Bone marrow (tissue), 2 donors: Measurements from ENCODE around the gene SDK2.
A peak's percentile ranks its signal among the peaks of the same experiment; 100 is the strongest.

ENCODE experiments used
- DNase-seq, 2 donors: peaks; one replicate each; lab custom pipeline; 2025; lab: John Stamatoyannopoulos, UW

The SDK2 gene

DNA sequence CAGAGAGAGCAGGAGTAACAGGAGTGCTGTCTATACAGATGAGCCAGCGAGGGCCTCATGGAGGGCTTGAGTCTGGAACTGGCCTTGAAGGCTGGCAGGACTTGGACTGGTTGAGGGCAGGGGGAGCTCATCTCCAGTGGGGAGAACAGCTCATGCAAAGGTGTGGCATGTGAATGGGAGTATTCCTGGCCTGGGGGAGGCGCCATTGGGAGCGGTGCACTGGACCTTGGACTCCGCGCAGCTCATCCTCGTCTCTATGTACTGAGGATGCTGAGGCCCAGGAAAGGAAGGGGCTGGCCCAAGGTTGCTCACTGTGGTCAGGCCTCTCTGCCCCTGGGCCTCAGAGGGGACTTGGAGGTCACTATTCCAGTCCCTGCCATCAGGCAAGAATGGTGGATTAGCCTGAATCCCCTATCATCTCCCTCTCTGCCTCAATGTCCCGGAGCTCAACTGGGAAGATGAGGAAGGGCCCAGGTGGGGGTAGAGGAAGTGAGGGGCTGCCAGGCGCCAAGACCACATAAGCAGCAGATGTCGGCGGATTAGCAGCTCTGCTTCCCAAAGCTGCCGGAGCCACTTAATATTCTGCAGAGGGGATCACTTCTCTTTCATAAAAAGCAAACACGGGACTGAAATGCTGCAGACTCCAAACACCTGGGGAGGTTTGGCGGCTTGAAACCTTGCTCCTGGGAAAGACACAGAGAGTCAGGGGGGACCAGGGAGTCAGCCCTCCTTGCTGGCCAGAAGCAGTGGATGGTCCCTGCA lies 88.9 kb downstream of the SDK2 start:
- DNase-seq = no peak

DNA sequence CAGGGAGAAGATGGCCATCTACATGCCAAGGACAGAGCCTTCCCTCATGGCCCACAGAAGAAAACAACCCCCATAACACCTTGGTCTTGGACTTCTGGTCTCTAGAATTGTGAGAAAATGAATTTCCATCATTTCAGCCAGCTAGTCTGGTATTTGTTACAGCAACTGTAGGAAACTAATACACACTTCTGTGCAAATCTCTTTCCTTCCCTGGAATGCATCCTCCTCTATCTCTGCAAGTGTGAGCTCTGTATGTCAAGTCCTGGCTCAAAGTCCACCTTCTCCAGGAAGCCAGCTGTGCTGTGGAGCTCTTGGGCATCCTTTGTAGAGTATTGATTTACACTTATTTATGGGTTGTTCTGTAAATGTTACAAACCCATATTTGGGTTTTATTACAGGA lies 89.7 kb downstream of the SDK2 start:
- no peak for DNase-seq

DNA sequence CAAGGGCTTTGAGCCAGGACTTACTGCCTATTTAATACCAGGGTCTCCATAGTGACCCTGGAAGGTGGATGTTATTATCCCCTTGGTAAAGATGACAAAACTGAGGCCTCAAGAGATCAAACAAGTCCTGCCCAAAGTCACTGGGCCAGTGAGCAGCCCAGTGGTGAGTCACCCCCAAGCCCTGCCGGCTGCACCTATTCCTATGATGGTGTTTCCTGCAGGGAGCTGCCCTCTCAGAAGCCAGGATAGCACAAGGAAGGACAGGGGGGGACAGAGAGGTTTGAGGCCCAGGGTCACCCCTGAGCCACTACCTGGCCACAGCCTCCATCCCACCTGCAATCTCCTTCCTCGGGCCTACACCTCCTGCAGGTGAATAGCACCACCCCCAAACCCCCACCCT lies 90.9 kb downstream of the SDK2 start:
- DNase-seq = no peak

DNA sequence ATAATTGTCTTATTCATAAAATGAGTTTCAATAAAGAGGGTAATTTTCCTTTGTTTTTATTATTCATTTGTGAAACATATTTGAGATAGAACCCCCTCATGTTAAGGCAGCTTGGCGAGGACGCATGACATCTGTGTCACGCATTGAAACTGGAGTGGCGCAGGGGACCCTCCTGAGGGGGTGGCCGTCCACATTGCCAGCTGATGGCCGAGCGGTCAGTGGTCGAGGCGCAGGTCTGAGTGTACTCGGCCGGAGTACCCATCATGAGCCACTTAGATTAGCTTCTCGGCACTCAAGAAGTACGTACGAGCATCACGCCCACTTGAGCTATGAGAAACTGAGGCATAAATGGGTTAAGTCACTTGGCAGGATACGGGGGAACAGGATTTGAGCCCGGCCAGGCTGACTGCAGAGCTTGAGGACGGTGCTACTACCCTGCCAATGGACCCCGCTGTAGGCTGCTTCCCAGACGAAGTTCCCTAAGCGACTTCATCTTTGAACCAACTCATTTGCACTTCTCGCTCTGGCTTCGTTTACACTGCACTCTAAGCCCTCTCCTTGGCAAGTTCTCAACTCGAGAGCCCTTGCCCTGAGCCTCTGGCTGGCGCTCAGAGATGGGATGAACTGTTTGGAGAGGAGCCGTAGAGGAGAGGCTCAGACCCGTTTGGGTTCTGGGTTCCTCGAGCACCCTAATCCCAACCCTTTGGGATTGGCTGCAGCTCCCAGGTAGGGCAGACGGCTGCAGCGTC lies 91.8 kb downstream of the SDK2 start:
- DNase-seq = no peak

DNA sequence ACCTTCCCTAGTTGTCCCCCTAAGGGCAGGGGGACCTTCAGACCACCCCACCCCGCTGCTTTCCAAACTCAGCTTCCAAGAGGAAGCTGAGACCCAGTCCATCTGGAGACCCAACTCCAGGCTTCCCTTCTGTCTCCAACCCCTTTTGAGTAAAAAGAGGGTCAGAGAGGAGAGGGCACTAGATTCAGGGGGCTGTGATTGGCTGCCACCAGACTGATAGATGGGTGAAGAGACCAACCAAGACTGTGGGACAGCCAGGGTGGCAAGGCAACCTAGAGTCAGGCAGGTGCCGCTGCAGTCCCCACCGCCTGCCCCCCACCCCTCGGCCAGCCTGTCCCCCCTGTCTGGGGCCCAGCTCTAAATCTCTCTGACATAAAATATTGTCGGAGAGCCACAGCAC lies 92.5 kb downstream of the SDK2 start:
- DNase-seq = no peak

DNA sequence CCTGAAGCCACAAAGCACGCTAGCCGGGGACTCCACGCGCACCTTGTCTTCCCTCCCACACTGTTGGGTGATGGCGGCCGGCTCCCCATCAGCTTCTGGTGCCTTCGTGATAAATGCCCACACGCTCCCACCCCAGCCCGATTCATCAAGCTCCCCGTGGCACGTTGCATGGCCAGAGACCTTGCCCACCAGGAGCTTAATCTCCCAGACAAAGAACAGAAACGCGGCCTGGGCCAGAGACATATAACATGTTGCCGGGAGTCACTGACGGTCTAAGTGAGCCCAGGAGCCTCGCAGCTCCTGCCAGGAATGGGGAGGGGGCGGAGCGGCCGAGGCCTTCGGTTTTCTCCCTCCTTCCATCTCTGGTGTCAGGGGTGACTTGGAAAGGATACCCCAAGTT lies 93.1 kb downstream of the SDK2 start:
- DNase-seq = no peak

DNA sequence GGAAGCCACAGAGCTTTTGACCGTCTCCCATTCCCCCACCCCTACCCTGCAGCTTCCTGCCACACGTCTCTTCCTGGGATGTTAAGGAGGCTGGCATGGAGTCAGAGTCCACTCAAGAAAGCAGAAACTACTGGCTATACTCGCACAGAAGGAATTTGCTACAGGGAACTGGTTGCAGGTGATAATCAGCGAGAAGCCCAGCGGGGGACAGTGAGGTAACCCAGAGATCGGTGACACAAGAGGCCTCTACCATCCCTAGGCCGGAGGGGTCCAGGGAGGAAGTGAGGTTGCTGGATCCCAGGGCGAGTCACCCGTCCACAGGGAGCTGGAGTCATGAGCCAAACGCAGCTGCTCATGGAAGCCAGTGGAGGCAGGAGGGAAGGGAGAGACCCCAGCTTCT lies 93.7 kb downstream of the SDK2 start:
- no peak for DNase-seq

DNA sequence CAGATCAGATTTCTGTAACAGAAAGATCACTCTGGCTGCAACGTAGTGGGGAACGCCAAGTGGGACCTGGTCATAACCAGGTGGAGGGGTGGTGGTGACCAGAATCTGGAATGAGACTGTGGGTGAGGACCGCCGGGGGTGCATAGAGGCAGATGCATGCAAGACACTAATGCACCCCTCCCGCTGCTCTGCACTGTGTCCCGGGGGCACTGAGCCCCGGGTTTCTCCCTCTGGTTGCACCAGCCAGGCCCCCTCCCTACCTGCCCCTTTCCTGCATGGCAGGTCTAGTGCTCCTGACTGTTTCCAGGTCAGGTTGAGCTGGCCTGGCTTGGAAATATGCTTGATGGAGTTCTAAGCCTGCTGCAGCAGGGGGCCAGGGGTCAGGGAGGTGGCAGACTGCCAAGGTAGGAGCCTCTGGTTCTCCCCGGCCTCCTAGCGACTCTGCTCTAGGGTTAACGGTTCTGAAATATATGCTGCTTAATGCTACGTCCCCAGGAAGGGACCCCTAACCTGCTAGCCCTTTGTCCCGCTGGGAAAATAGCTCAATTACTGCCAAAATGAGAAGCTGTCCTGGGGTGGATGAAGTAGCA lies 94.3 kb downstream of the SDK2 start:
- no peak for DNase-seq

DNA sequence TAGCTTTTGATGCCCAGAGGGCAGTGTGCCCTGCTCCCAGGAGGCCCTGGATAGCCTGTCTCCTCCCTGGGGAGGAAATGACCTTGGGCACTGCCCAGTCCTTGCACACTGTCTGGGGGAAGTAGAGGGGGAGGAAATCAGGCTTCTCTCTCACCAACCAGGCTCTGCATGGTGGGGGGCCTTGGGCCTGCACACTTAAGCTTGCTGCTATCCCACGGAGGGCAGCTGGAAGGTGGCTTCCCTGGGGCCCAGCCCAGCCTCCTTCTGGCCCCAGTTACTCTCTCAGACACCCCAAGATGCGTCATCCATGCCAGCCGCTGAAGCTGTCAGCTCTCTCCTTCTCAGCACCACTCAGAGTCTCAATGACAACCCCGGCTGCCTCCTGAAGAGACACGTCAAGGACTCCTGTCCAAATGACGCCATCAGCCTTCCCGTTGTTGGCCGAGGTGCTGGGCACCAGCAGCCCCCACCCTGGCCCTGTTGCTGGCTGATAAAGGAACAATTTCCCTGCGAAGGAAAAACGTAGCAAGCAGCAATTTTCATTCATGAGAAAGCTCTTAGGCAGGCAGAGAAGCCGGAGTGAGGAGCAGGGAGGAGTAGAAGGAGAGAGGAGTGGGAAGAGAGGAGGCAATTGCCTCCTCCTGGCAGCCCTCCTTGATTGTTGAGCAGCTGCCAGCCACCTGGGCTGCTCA lies 95.5 kb downstream of the SDK2 start:
- no peak for DNase-seq

DNA sequence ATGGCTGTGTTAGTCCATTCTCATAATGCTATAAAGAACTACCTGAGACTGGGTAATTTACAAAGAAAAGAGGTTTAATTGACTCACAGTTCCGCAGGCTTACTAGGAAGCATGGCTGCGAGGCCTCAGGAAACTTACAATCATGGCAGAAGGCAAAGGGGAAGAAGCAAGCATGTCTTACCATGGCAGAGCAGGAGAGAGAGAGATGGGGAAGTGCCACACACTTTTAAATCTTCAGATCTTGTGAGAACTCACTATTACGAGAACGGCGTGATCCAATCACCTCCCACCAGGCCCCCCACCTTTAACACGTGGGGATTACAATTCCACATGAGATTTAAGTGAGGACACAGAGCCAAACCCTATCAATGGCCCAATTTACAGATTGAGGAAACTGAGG lies 96.5 kb downstream of the SDK2 start:
- no peak for DNase-seq

DNA sequence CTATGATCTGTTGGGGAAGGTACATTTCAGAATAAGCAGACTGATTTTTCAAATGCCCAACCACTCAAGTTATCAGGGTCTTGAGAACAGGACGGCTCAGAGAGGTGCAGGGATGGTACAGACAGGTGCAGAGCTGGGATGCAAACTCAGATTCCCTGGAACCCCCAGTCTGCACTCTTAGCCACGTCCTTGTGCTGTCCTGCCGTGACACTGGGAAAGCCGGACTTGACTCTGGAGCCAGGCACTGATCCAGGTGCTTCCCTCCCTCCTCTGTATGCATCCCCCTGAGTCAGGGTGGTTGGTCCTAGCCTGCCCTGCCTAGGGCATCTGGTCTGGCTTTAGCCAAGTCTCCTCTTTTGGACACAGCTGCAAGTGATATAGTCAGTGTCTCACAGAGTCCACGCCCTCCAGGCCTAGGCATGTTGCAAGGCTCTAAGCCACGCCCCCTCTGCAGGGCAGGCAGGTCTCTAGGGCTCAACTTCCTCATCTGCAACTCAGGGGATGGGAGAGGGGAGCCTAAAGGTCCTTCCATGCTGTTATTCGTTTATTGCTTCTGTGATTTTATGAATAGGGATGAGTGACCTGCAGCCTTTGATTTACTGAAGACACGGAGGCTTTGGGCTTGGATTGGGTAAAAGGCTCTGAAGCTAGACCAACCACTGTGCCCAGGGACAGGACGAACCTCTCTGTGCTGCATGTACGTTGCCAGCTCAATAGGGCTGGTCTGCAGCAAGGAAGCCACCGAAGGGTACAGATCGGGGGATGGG lies 97.3 kb downstream of the SDK2 start:
- DNase-seq = peak; percentile 3 to 15

DNA sequence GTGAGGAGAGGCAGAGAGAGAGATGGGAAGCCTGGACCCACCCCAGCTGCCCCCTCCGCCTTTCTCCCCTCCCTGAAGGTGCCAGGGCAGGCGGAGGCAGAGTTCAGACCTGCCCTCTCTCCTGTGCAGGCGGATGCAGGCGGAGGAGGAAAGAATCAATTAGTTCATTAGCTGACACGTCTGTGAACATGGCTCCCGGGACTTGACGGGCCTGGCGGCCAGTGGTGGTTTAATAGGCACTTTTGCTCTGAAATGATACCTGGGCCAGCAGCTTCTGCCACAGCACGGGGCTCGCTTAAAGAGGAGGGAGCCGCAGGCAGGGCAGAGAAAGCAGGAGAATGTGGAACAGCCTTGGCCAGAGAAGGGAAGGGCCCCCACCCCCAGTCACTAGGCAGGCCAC lies 98.1 kb downstream of the SDK2 start:
- DNase-seq = no peak

DNA sequence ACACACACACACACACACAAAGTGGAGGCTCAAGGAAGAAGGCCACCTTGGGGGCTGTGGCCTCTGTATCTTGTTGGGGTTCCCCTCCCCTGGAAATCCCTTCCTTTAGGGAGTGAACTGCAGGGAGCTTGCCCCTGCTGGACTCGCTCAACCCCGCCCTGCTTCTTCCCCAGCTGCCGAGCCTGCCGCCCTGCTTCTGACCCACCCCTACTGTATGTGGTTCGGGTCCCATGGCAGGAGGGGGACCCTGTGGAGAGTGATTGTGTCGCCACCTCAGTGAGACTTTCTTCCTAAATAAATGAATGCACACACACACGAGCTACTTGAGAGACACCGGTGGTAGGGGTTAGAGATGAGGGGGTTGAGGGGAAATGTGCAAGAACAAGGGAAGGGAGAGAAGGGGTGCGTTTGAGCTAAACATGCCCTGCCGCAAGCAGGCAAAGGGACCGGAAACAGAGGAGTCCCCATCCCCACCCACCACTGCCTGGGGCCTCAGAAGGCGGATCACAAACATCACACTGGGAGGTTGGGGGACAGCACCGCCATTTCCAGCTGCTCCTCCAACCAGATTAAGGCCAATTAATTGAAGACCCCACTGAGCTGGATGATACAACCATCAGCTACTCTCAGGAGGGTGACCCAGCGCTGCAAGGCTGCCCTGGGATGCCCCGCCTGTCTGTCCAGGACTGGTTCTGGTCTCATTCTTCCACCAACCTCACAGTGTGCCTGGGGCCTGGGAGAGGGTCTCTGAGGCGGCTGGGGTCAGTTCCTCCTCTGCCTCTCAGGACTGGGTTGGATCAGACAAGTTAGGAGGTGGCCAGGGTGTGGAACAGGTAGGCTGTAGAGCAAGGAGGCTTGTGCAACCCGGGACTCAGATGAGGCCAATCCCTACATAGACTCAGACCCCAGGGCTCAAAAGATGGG lies 98.9 kb downstream of the SDK2 start:
- no peak for DNase-seq

DNA sequence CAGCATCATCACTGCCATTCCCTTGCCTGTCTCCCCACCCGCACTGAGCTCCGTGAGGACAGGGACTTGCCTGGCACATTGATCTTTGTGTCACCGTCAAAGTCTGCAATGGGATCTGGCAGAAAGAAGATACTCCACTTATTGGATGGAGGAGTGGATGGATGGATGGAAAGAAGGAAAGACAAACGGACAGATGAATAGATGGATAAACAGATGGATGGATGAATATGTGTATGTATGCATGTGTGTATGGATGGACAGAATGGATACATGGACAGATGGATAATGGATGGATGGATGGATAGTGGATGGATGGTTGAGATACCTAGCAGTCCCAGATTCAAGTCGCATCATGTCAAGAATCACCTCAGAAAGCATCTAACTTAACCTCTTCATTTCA lies 99.9 kb downstream of the SDK2 start:
- DNase-seq = no peak

DNA sequence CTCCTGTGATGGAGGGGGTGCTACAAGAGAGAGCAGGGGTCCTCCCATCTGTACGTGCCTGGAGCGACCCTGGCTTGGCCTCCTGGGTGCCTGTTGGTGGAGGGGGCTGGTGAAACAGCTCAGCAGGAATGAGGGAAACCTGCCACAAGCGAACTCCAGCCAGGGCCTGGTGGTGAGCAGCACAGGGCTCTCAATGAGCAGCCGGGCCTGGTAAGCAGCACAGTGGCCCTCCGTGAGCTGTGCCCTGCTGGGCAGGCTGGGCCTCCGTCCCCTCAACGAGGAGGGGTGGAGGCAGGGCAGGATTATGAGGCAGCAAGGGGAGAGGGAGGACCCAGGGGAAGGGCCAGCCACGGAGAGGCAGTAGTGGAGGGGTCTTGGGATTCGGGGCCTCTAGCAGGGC lies 101.9 kb downstream of the SDK2 start:
- no peak for DNase-seq

DNA sequence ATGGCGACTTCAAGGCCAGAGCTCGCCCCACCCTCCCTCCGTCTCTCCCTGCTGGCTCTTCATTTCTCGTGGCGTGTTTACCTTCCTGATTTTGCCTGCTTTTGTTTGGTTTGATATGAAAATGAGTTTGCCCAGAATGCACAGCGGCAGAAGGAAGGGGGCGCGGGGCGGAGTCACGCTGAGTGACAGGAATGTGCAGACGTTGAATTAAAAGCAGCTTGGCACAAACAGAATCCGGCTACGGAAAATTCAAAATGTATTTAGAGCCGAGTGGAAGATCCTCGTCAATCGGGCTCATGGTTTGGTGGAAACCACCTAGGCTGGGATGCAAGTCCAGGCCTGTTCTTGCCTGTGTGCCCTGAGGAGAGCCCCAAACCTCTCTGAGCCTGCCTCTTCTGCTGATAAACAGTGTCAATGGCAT lies 102.7 kb downstream of the SDK2 start:
- DNase-seq = no peak

DNA sequence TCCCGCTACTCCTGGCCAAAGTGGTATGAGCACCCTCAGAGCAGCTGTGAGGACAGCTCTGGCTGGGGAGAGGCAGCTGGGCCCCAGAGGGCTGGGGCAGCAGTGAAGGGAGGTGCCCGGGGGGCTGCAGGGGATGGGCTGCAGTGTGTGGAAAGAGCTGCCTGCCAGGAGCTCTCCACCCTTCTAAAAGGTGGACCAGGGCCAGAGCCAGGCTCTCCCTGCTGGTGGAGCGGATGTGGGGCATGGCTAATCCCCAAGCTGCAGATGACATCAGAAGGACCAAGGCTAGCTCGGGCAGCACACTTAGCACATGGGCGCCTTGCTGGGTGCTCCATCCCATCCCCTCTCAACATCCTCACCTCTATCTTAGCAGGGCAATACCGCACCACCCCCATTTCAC lies 103.1 kb downstream of the SDK2 start:
- no peak for DNase-seq

DNA sequence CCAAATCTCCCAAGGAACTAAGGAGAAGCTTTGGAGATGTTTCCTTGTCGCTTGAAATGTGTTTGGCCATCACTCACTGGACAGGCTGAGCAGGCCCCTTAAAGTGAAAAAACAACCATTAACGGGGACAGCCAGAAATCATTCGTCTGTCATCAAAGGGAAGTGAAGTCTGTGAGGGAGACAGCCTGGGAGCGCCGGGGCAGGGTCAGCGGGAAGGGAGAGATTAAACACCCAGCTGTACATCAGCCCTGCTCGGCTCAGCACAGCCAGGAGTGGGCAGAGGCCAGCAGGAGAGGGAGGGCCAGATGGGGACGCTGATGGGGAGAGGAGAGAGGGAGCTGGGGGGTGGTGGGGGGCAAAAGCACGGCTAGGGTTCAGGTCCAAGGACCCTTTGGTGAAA lies 105.1 kb downstream of the SDK2 start:
- no peak for DNase-seq

DNA sequence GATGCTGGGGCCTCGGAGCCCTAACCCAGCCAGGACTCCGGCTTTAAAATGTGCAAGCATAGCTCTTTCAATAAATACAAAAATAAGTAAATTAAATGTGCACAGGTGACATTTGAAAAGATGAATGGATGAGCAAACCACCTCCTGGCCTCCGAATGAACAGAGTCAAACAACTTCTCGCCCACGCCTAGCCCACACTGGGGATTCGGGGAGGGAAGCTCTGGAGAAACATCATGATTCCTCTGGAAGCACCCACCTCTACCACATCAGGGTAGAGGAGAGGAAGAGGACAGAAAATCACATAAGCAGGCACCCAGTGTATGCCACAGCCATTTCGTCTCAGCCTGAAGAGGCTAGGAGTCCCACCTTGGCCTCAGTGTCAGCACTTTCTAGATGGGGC lies 105.8 kb downstream of the SDK2 start:
- DNase-seq = no peak

DNA sequence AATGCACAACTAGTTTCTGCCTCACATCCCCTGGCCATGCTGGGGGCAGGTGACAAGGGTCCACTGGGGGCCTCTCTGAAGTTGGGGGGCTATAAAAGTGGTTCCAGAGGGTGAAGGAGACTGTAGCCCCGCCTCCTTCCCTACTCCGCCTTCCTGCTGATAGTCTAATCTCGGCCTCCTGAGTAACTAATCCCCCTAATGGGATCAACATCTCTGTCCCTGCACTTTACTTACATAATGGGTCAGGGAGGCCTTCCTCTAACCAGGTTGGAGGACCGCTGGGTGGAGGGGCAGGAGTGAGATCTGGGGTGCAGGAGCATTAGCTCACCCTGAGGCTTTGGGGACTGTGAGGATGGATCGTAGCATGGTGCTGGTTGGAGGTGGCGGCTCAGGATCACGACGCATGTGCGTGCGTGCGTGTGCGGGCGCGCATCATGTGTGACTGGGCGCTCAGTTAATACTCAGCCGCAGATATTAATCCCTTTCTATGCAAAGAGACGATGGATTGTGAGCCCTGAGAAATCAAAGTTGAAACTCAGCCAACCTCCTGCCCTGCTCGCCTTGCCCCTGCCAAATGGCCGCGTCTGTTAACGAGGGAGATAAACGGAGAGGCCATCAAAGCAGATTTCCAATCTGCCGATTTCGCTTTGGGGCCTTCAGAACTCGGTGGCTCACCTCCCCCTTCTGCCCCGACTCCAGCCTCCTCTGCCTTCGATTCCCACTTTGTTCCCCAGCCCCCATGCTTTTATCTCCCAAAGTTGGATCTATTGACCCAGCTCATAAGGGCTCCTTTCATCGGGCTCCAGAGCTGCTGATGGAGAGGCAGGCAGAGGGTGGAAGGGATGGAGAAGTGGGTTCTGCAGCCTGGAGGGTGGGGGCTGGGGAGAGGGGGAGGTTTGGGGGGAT lies 107.3 kb downstream of the SDK2 start:
- no peak for DNase-seq
